Nephron progenitor cell (in vitro differentiated cells): ENCODE data around the gene HSD17B12.

Experiments used
- DNase-seq: peaks from one replicate; pipeline ENCODE4 v3.0.0; 2021
- H3K27ac Mint-ChIP-seq: 2 replicates; pipeline ENCODE4 v1.8.0; 2021; ENCODE audit warnings: mild to moderate bottlenecking, moderate library complexity, mixed read lengths
- H3K27me3 Mint-ChIP-seq: 2 replicates; pipeline ENCODE4 v1.8.0; 2021; ENCODE audit warnings: mild to moderate bottlenecking, low read depth, mixed read lengths; ENCODE audit not compliant: poor library complexity
- H3K36me3 Mint-ChIP-seq: 2 replicates; pipeline ENCODE4 v1.8.0; 2021; ENCODE audit warnings: low read depth, mixed read lengths
- H3K4me1 Mint-ChIP-seq: 2 replicates; pipeline ENCODE4 v1.8.0; 2021; ENCODE audit warnings: mixed read lengths
- H3K4me3 Mint-ChIP-seq: 2 replicates; pipeline ENCODE4 v1.8.0; 2021; ENCODE audit warnings: mild to moderate bottlenecking, moderate library complexity, mixed read lengths
- H3K9me3 Mint-ChIP-seq: 2 replicates; pipeline ENCODE4 v1.8.0; 2021; ENCODE audit warnings: mild to moderate bottlenecking, moderate library complexity, mixed read lengths
- CTCF ChIP-seq: fragments of 200-600 bp; sonication (generic); IDR thresholded peaks from 2 replicates; pipeline ENCODE4 v1.5.0; 2021; ENCODE audit warnings: antibody characterized with exemption

The HSD17B12 gene

GRCh38 chr11:43812471-43812870, 131.9 kb downstream of the HSD17B12 start:
- Mint-ChIP-seq H3K4me1 (no peaks in the 10 kb centered on the region), H3K36me3 (peaks cover 25% of the 10 kb centered on the region), H3K4me3 (no peak overlapping the region), H3K27ac (no peak overlapping the region), H3K27me3 (no peaks in the 10 kb centered on the region), H3K9me3 (no peaks in the 10 kb centered on the region)
- DNase-seq, result no peak
- TF ChIP-seq CTCF, result no peak

- H3K27ac Mint-ChIP-seq, result no peak overlapping the region
- no peak for DNase-seq
- no peak overlapping the region for H3K4me3 Mint-ChIP-seq
- no peak for TF ChIP-seq CTCF
- no peaks in the 10 kb centered on the region for H3K4me1 Mint-ChIP-seq
- peaks cover 4% of the 10 kb centered on the region for H3K27me3 Mint-ChIP-seq
- peaks cover 73% of the 10 kb centered on the region for H3K36me3 Mint-ChIP-seq
- H3K9me3 Mint-ChIP-seq, result no peaks in the 10 kb centered on the region
Observed at GRCh38 chr11:43818220-43818619, 137.7 kb downstream of the HSD17B12 start.

- Mint-ChIP-seq H3K27ac (no peak overlapping the region), H3K27me3 (peaks cover 4% of the 10 kb centered on the region), H3K4me1 (no peaks in the 10 kb centered on the region), H3K4me3 (no peak overlapping the region), H3K36me3 (peaks cover 82% of the 10 kb centered on the region), H3K9me3 (no peaks in the 10 kb centered on the region)
- TF ChIP-seq CTCF, result no peak
- DNase-seq, result no peak
Observed at GRCh38 chr11:43819926-43820325, 139.4 kb downstream of the HSD17B12 start.

GRCh38 chr11:43823316-43823715, 142.8 kb downstream of the HSD17B12 start:
- Mint-ChIP-seq H3K27me3 (peaks cover 4% of the 10 kb centered on the region), H3K4me1 (no peaks in the 10 kb centered on the region), H3K4me3 (no peak overlapping the region), H3K27ac (no peak overlapping the region), H3K36me3 (peaks cover 62% of the 10 kb centered on the region), H3K9me3 (no peaks in the 10 kb centered on the region)
- no peak for TF ChIP-seq CTCF
- no peak for DNase-seq

GRCh38 chr11:43823851-43824250, 143.3 kb downstream of the HSD17B12 start:
- no peak for DNase-seq
- Mint-ChIP-seq H3K4me3 (no peak overlapping the region), H3K9me3 (no peaks in the 10 kb centered on the region), H3K27ac (no peak overlapping the region), H3K4me1 (no peaks in the 10 kb centered on the region), H3K27me3 (peaks cover 4% of the 10 kb centered on the region), H3K36me3 (peaks cover 62% of the 10 kb centered on the region)
- TF ChIP-seq CTCF, result no peak

GRCh38 chr11:43825217-43825816, 144.8 kb downstream of the HSD17B12 start:
- no peak overlapping the region for H3K27ac Mint-ChIP-seq
- peaks cover 2% of the 10 kb centered on the region for H3K4me1 Mint-ChIP-seq

More at GRCh38 chr11:43825217-43825816, 144.8 kb downstream of the HSD17B12 start:
- Mint-ChIP-seq H3K36me3 (peaks cover 47% of the 10 kb centered on the region), H3K9me3 (no peaks in the 10 kb centered on the region), H3K4me3 (no peak overlapping the region), H3K27me3 (no peaks in the 10 kb centered on the region)
- peak; percentile 4 for DNase-seq
- TF ChIP-seq CTCF, result peak; percentile 56
